A549 (cell line): ENCODE results near the gene DIP2C. TPM values are rescaled to one million over a fixed set of nuclear protein-coding genes. Genes with fewer than 3 reads are reported as not detected.
"Not testable (repeated sequence)": the region's sequence is repeated elsewhere in the genome, so short reads cannot be mapped to it uniquely, and the experiment has no call there.

Source experiments
- ATAC-seq, 2 experiments: fragments of 200-7000 bp in 1 of 2; fragments of >200 bp in 1 of 2; cut with Nextera tagmentation in 1 of 2; cut with Tn5 transposase in 1 of 2; 3 replicates each; pipeline versions ENCODE4 v1.8.0 to v1.9.1; 2018 to 2020; ENCODE audit warnings: mild to moderate bottlenecking in 1 of 2, moderate library complexity in 1 of 2
- CTCF ChIA-PET: fragments of 300-600 bp; sonication (Branson Sonifier 250); formaldehyde crosslinking; extraction: SDS; loops from one replicate; lab custom pipeline; 2021; ENCODE audit warnings: antibody characterized with exemption, inconsistent platforms; lab: Yijun Ruan, JAX
- POLR2A ChIA-PET: fragments of 350-600 bp; formaldehyde crosslinking; extraction: SDS; loops from one replicate; lab custom pipeline; 2021; ENCODE audit warnings: antibody characterized with exemption, inconsistent platforms; lab: Yijun Ruan, JAX
- DNase-seq, 2 experiments: peaks; one replicate each; pipeline versions ENCODE4 v3.0.0 to v3.0.0-alpha.2; 2011 to 2016; ENCODE audit warnings: low read depth in 1 of 2, low spot score in 1 of 2
- FAIRE-seq: peaks from 2 replicates; lab custom pipeline; 2011; peaks lifted over from hg19 to GRCh38; lab: Jason Lieb, UNC
- H3K27ac ChIP-seq, 2 experiments: fragments of >200 bp; sonication (Bioruptor Twin); formaldehyde crosslinking; 3 replicates each; pipeline ENCODE4 v1.5.1; 2016 to 2017
- H3K4me1 ChIP-seq: fragments of >200 bp; sonication (Bioruptor Twin); formaldehyde crosslinking; 3 replicates; pipeline ENCODE4 v1.6.1; 2016
- H3K4me2 ChIP-seq: fragments of >200 bp; sonication (Bioruptor Twin); formaldehyde crosslinking; 3 replicates; pipeline ENCODE4 v1.6.1; 2016
- H3K4me3 ChIP-seq: fragments of >200 bp; sonication (Bioruptor Twin); formaldehyde crosslinking; 3 replicates; pipeline ENCODE4 v1.5.1; 2016
- H3K9me3 ChIP-seq: fragments of >200 bp; sonication (Bioruptor Twin); formaldehyde crosslinking; 3 replicates; pipeline ENCODE4 v1.6.1; 2016
- CBX8 ChIP-seq: fragments of 200-600 bp; sonication (generic); IDR thresholded peaks from 2 replicates; pipeline ENCODE4 v1.6.1; 2016
- CEBPB ChIP-seq, 2 experiments: fragments of >200 bp in 1 of 2; sonication (Bioruptor Twin) in 1 of 2; formaldehyde crosslinking in 1 of 2; IDR thresholded peaks; 2 replicates each; pipeline ENCODE4 v1.6.1; 2012 to 2016
- CHD2 ChIP-seq: fragments of 150-350 bp; IDR thresholded peaks from 2 replicates; pipeline ENCODE4 v1.6.1; 2014; ENCODE audit warnings: low read length; ENCODE audit not compliant: partially characterized antibody
- CHD4 ChIP-seq: fragments of 200-600 bp; sonication (generic); IDR thresholded peaks from 2 replicates; pipeline ENCODE4 v1.6.1; 2016; ENCODE audit warnings: antibody characterized with exemption, mild to moderate bottlenecking, borderline replicate concordance
- EP300 ChIP-seq, 2 experiments: fragments of >200 bp; sonication (Bioruptor Twin); formaldehyde crosslinking; IDR thresholded peaks; 2 replicates in 1 of 2; 3 replicates in 1 of 2; pipeline ENCODE4 v1.6.1; 2016 to 2017
- HOXA7 ChIP-seq: fragments of 250-450 bp; sonication (Bioruptor Pico); IDR thresholded peaks from 2 replicates; pipeline ENCODE4 v1.5.0; 2020; ENCODE audit warnings: mild to moderate bottlenecking, moderate library complexity
- HOXB13 ChIP-seq: fragments of 250-450 bp; sonication (Bioruptor Pico); IDR thresholded peaks from 2 replicates; pipeline ENCODE4 v1.5.0; 2020; ENCODE audit warnings: low read depth, mild to moderate bottlenecking, moderate library complexity
- KDM1A ChIP-seq: fragments of 200-600 bp; sonication (generic); IDR thresholded peaks from 2 replicates; pipeline ENCODE4 v1.6.1; 2016; ENCODE audit warnings: low read depth, mild to moderate bottlenecking
- NFE2L2 ChIP-seq: fragments of 150-350 bp; conservative IDR thresholded peaks from 2 replicates; pipeline ENCODE4 v1.6.1; 2014; ENCODE audit warnings: low read length
- NR3C1 ChIP-seq: fragments of >200 bp; sonication (Bioruptor Twin); formaldehyde crosslinking; IDR thresholded peaks from 3 replicates; pipeline ENCODE4 v1.6.1; 2017
- RAD21 ChIP-seq, 2 experiments: fragments of >200 bp in 1 of 2; sonication (Bioruptor Twin) in 1 of 2; formaldehyde crosslinking in 1 of 2; IDR thresholded peaks in 1 of 2; conservative IDR thresholded peaks in 1 of 2; 2 replicates in 1 of 2; 3 replicates in 1 of 2; pipeline ENCODE4 v1.6.1; 2012 to 2018; ENCODE audit warnings: inconsistent platforms in 1 of 2
- RARB ChIP-seq: fragments of 250-450 bp; sonication (Bioruptor Pico); IDR thresholded peaks from 2 replicates; pipeline ENCODE4 v1.8.0; 2021; ENCODE audit warnings: mild to moderate bottlenecking, moderate library complexity
- TFCP2L1 ChIP-seq: fragments of 250-450 bp; sonication (Bioruptor Pico); IDR thresholded peaks from 2 replicates; pipeline ENCODE4 v1.5.0; 2021; ENCODE audit warnings: mild to moderate bottlenecking
- ZC3H11A ChIP-seq: fragments of 450-650 bp; IDR thresholded peaks from 2 replicates; pipeline ENCODE4 v1.6.1; 2014; ENCODE audit warnings: antibody characterized with exemption, mild to moderate bottlenecking
- ZNF302 ChIP-seq: fragments of 250-450 bp; sonication (Bioruptor Pico); IDR thresholded peaks from 2 replicates; pipeline ENCODE4 v1.9.0; 2021; ENCODE audit warnings: inconsistent platforms, mild to moderate bottlenecking, moderate library complexity
- WGBS: methylation state at CpG from one replicate; pipeline ENCODE4 v1.1.6; 2017; ENCODE audit errors: missing lambda C conversion rate; 5-methylcytosine and 5-hydroxymethylcytosine counted together
- polyA plus RNA-seq, 4 experiments: library from polyadenylated mRNA; depleted of rRNA in 3 of 4; stranded (reverse); fragments of >200 nt; fragmentation: RNase III in 1 of 4; extraction: RNeasy Plus Mini Kit Qiagen cat#74134 plus additional on column Dnase treatment in 1 of 4; gene quantifications; 2 replicates in 3 of 4; 3 replicates in 1 of 4; pipeline ENCODE4 v1.2.3, GENCODE V29; 2011 to 2017
- TF ChIP-seq, protein P1 (sequence below): fragments of >200 bp; sonication (Bioruptor Twin); formaldehyde crosslinking; IDR thresholded peaks from 3 replicates; pipeline ENCODE4 v1.5.1; 2016
- TF ChIP-seq, protein P2 (sequence below): fragments of 150-350 bp; IDR thresholded peaks from 2 replicates; pipeline ENCODE4 v1.6.1; 2014; ENCODE audit warnings: low read depth, mild to moderate bottlenecking, low read length
- TF ChIP-seq, protein P3 (sequence below): fragments of 450-650 bp; IDR thresholded peaks from 2 replicates; pipeline ENCODE4 v1.6.1; 2014; ENCODE audit warnings: antibody characterized with exemption
- TF ChIP-seq, protein P4 (sequence below): fragments of 250-450 bp; sonication (Bioruptor Pico); IDR thresholded peaks from 2 replicates; pipeline ENCODE4 v1.5.0; 2020; ENCODE audit warnings: low read depth, mild to moderate bottlenecking, moderate library complexity

DIP2C gene
- polyA plus RNA-seq, 2 of the 4 experiments (the other 2 are of a cell fraction): 3.7 to 5.0 TPM

DNA sequence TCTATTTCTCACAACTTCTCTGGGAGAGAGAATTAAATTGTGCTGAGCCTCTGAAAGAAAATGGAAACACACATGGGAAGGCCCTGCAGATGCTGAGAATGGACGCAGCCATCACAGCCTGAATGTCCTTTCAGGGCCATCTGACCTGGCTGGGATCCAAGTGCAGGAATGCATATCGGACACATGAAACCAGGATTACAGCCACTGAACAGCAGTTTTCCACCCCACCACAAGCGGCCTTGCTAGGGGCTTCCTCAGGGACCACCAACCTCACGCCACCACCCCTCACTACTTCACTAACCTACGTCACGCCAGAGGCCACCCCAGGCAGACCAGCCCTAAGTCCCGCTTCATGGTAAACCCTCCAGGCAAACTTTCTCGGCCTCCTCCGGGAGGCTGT lies 103.3 kb downstream of the DIP2C start:
- CTCF ChIA-PET: no interaction called here
- no peak overlapping the region for H3K27ac ChIP-seq
- no peaks in the 10 kb centered on the region for H3K4me1 ChIP-seq
- 97% methylated on average over 9 of the region's 9 CpGs for WGBS
- TF ChIP-seq ZNF302 (CRISPR knock-in tag) (no peak), TFCP2L1 (no peak)
- no peak overlapping the region for H3K4me3 ChIP-seq
- no peaks in the 10 kb centered on the region for H3K9me3 ChIP-seq
- H3K4me2 ChIP-seq: no peak overlapping the region
- no peak for DNase-seq
- ATAC-seq: no peak
- FAIRE-seq: no peak
- POLR2A ChIA-PET: no interaction called here

DNA sequence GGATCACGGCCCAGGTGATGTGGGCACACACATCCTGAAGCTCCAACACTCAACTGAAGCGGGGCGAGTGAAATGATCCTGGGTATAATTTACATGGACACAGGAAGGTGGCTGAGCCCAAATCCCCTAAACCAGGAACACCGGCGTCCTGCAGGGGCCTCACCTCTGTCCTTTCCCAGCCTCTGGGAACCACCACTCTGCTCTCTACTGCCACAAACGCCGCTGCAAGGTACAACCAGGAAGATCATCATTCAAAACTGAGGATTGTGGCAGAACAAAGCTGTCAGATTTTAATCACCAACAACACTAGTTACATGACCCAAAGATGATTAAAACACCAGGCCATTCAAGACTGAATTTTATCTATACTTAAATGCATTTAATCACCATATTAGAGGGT lies 104.0 kb downstream of the DIP2C start:
- TF ChIP-seq NR3C1: no peak
- no peak for TF ChIP-seq CBX8
- TF ChIP-seq CEBPB (IDR thresholded peaks at IDR 0.05): no peak
- TF ChIP-seq RARB (CRISPR knock-in tag): no peak
- no peak for TF ChIP-seq ZC3H11A
- no peak for TF ChIP-seq HOXB13 (CRISPR knock-in tag)
- TF ChIP-seq, protein P1, sequence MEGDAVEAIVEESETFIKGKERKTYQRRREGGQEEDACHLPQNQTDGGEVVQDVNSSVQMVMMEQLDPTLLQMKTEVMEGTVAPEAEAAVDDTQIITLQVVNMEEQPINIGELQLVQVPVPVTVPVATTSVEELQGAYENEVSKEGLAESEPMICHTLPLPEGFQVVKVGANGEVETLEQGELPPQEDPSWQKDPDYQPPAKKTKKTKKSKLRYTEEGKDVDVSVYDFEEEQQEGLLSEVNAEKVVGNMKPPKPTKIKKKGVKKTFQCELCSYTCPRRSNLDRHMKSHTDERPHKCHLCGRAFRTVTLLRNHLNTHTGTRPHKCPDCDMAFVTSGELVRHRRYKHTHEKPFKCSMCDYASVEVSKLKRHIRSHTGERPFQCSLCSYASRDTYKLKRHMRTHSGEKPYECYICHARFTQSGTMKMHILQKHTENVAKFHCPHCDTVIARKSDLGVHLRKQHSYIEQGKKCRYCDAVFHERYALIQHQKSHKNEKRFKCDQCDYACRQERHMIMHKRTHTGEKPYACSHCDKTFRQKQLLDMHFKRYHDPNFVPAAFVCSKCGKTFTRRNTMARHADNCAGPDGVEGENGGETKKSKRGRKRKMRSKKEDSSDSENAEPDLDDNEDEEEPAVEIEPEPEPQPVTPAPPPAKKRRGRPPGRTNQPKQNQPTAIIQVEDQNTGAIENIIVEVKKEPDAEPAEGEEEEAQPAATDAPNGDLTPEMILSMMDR: no peak
- TF ChIP-seq CHD4: no peak
- TF ChIP-seq KDM1A: no peak
- TF ChIP-seq NFE2L2: no peak
- TF ChIP-seq EP300 (IDR thresholded peaks at IDR 0.05): no peak
- ChIA-PET POLR2A (no interaction called here), CTCF (no interaction called here)
- H3K9me3 ChIP-seq: no peaks in the 10 kb centered on the region
- no peaks in the 10 kb centered on the region for H3K4me1 ChIP-seq
- DNase-seq: no peak
- ATAC-seq: peak in 1 of 2 experiments; percentile 55; a peak in 3 of 6 replicates
- H3K4me2 ChIP-seq: no peak overlapping the region
- 87% methylated on average over 7 of the region's 7 CpGs for WGBS
- FAIRE-seq: no peak
- H3K27ac ChIP-seq: no peak overlapping the region
- H3K4me3 ChIP-seq: no peak overlapping the region

DNA sequence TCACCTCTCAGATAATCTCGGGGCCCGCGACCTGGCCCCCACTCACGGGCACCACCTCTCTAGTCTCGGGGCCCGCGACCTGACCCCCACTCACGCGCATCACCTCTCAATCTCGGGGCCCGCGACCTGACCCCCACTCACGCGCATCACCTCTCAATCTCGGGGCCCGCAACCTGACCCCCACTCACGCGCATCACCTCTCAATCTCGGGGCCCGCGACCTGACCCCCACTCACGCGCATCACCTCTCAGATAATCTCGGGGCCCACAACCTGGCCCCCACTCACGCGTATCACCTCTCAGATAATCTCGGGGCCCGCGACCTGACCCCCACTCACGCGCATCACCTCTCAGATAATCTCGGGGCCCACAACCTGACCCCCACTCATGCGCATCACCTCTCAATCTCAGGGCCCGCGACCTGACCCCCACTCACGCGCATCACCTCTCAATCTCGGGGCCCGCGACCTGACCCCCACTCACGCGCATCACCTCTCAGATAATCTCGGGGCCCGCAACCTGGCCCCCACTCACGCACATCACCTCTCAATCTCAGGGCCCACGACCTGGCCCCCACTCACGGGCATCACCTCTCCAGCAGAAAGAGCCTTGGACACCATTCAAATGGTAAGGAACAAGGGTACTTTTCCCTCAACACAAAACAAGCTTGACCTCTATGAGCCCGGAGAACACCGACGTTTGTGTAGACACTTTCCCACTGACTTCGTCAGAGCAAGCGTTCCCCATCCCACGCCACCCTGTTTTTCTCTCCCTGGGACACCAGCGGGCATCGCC lies 104.8 kb downstream of the DIP2C start:
- H3K4me1 ChIP-seq, H3K9me3 ChIP-seq, DNase-seq, H3K27ac ChIP-seq, H3K4me2 ChIP-seq, H3K4me3 ChIP-seq, POLR2A ChIA-PET, ATAC-seq, FAIRE-seq: not testable (repeated sequence)
- CTCF ChIA-PET: interaction anchor here (2.3 kb wide), 1 partner anchor 14 kb away, joined by 4 read pairs; no protein-coding TSS in a partner anchor
- WGBS: 94% methylated on average over 34 of the region's 55 CpGs

DNA sequence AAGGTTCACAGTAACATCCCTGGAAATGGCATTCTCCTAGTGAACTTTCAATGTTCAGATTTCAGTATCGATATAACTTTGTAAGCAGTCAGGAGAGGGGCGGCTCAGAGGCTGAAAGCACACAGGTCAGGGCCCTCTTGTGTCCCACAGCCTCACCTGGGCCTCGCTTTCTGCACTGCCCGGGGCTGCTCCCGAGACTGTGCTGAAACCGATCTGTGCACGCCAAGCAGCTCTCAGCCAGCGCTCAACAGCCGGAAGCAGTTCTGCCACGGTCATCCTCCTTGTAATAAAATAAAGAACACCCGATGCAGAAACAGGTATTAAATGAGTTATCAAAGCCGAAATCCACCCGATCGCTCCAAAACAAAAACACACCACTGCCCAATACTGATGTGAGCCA lies 106.0 kb downstream of the DIP2C start:
- no peak overlapping the region for H3K27ac ChIP-seq
- TF ChIP-seq, protein P2, sequence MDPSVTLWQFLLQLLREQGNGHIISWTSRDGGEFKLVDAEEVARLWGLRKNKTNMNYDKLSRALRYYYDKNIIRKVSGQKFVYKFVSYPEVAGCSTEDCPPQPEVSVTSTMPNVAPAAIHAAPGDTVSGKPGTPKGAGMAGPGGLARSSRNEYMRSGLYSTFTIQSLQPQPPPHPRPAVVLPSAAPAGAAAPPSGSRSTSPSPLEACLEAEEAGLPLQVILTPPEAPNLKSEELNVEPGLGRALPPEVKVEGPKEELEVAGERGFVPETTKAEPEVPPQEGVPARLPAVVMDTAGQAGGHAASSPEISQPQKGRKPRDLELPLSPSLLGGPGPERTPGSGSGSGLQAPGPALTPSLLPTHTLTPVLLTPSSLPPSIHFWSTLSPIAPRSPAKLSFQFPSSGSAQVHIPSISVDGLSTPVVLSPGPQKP: no peak
- TF ChIP-seq CHD2: no peak
- TF ChIP-seq, protein P3, sequence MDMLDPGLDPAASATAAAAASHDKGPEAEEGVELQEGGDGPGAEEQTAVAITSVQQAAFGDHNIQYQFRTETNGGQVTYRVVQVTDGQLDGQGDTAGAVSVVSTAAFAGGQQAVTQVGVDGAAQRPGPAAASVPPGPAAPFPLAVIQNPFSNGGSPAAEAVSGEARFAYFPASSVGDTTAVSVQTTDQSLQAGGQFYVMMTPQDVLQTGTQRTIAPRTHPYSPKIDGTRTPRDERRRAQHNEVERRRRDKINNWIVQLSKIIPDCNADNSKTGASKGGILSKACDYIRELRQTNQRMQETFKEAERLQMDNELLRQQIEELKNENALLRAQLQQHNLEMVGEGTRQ: no peak
- no peak for TF ChIP-seq HOXA7 (CRISPR knock-in tag)
- TF ChIP-seq RAD21 (conservative IDR thresholded peaks at IDR 0.05 in 1 of 2, IDR thresholded peaks at IDR 0.05 in 1 of 2): no peak
- TF ChIP-seq, protein P4, sequence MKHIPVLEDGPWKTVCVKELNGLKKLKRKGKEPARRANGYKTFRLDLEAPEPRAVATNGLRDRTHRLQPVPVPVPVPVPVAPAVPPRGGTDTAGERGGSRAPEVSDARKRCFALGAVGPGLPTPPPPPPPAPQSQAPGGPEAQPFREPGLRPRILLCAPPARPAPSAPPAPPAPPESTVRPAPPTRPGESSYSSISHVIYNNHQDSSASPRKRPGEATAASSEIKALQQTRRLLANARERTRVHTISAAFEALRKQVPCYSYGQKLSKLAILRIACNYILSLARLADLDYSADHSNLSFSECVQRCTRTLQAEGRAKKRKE: no peak
- ChIA-PET CTCF (interaction anchor here (2.3 kb wide), 1 partner anchor 13 kb away, joined by 4 read pairs; no protein-coding TSS in a partner anchor), POLR2A (no interaction called here)
- H3K9me3 ChIP-seq: no peaks in the 10 kb centered on the region
- ATAC-seq (no peak), FAIRE-seq (no peak), DNase-seq (no peak)
- 92% methylated on average over 14 of the region's 14 CpGs for WGBS
- H3K4me2 ChIP-seq: no peak overlapping the region
- no peak overlapping the region for H3K4me3 ChIP-seq
- H3K4me1 ChIP-seq: no peaks in the 10 kb centered on the region
